DOHH2 (cell line): Measurements from ENCODE around the gene SLC16A6.
"Not testable (repeated sequence)": the region's sequence is repeated elsewhere in the genome, so short reads cannot be mapped to it uniquely, and the experiment has no call there.

Source experiments
- CTCF ChIP-seq: fragments of 200-600 bp; sonication (generic); IDR thresholded peaks from one replicate; pipeline ENCODE4 v1.5.1; 2014; ENCODE audit warnings: antibody characterized with exemption, mild to moderate bottlenecking, low read depth, low read length; ENCODE audit not compliant: poor library complexity, severe bottlenecking
- EZH2phosphoT487 ChIP-seq: fragments of 200-600 bp; sonication (generic); IDR thresholded peaks from 2 replicates; pipeline ENCODE4 v1.6.1; 2017; ENCODE audit warnings: borderline replicate concordance, mild to moderate bottlenecking, antibody characterized with exemption, low read length, moderate library complexity, mixed read lengths

GRCh38 chr17:68228039-68228680 lies 62.8 kb downstream of the SLC16A6 start:
- TF ChIP-seq CTCF, EZH2phosphoT487: not testable (repeated sequence)
